ENCODE measurements around the gene PLA2G3. TPM values are rescaled to one million over a fixed set of nuclear protein-coding genes. Genes with fewer than 3 reads are reported as not detected.

The PLA2G3 gene
- total RNA-seq, 1 donor from 2014 or later = 1.3 TPM

DNA sequence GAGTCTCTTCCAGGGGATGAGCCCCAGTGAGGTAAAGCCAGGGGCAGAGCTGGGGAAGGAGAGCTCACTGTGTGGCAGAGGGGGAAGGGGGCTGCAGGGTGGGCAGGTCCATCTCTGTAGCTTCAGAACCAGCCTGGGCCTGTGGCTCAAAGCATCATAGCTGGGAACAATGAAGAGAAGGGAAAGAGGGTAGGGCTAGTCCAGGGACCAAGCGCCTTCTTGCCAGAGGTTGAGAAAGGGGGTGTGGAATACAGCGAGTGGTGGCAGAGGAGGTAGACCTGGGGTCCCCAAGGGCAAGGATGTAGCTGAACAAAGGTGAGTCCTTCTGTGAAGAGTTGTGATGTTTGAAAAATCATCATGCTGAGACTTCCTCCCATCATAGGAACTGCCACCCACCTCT lies 1.2 kb upstream of the PLA2G3 start:
- H3K27me3 Mint-ChIP-seq (ENCODE audit: unreplicated experiment) = peaks cover 5% of the 10 kb centered on the region
- H3K27ac Mint-ChIP-seq (ENCODE audit: unreplicated experiment) = no peak overlapping the region
- no peak overlapping the region for H3K4me3 Mint-ChIP-seq (ENCODE audit: unreplicated experiment)
- DNase-seq = no peak
- peaks cover 2% of the 10 kb centered on the region for H3K4me1 Mint-ChIP-seq (ENCODE audit: low read depth, unreplicated experiment)
- H3K9me3 Mint-ChIP-seq (ENCODE audit: unreplicated experiment) = peaks cover 4% of the 10 kb centered on the region
- no peaks in the 10 kb centered on the region for H3K36me3 Mint-ChIP-seq (ENCODE audit: unreplicated experiment)
- TF ChIP-seq, protein P1, sequence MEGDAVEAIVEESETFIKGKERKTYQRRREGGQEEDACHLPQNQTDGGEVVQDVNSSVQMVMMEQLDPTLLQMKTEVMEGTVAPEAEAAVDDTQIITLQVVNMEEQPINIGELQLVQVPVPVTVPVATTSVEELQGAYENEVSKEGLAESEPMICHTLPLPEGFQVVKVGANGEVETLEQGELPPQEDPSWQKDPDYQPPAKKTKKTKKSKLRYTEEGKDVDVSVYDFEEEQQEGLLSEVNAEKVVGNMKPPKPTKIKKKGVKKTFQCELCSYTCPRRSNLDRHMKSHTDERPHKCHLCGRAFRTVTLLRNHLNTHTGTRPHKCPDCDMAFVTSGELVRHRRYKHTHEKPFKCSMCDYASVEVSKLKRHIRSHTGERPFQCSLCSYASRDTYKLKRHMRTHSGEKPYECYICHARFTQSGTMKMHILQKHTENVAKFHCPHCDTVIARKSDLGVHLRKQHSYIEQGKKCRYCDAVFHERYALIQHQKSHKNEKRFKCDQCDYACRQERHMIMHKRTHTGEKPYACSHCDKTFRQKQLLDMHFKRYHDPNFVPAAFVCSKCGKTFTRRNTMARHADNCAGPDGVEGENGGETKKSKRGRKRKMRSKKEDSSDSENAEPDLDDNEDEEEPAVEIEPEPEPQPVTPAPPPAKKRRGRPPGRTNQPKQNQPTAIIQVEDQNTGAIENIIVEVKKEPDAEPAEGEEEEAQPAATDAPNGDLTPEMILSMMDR (IDR thresholded peaks at IDR 0.05; ENCODE audit: partially characterized antibody, unreplicated experiment) = no peak

DNA sequence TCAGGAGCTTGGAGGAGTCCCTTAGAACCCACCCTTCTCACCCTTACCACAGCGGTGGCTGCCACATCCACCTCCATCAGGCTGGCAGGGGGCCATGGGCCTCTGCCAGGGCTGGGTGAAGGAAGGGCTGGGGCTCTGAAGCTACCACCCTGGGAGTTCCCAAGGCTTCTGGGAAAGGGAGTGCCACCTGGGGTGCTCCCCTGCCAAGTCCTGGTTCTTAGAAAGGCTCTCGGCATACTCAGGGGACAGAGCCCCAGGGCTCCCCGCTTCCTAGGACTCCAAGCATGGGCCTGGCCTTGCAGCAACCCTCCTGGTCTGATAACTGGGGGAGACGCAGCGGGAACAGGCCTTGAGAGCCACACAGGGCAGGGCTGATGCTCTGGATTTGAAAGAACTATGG lies 438 bp upstream of the PLA2G3 start:
- no peaks in the 10 kb centered on the region for H3K36me3 Mint-ChIP-seq (ENCODE audit: unreplicated experiment)
- H3K9me3 Mint-ChIP-seq (ENCODE audit: unreplicated experiment) = peaks cover 2% of the 10 kb centered on the region
- TF ChIP-seq, protein P1 (IDR thresholded peaks at IDR 0.05; ENCODE audit: partially characterized antibody, unreplicated experiment) = no peak
- H3K27me3 Mint-ChIP-seq (ENCODE audit: unreplicated experiment) = peaks cover 5% of the 10 kb centered on the region
- peaks cover 2% of the 10 kb centered on the region for H3K4me1 Mint-ChIP-seq (ENCODE audit: low read depth, unreplicated experiment)
- no peak for DNase-seq
- no peak overlapping the region for H3K4me3 Mint-ChIP-seq (ENCODE audit: unreplicated experiment)
- no peak overlapping the region for H3K27ac Mint-ChIP-seq (ENCODE audit: unreplicated experiment)

DNA sequence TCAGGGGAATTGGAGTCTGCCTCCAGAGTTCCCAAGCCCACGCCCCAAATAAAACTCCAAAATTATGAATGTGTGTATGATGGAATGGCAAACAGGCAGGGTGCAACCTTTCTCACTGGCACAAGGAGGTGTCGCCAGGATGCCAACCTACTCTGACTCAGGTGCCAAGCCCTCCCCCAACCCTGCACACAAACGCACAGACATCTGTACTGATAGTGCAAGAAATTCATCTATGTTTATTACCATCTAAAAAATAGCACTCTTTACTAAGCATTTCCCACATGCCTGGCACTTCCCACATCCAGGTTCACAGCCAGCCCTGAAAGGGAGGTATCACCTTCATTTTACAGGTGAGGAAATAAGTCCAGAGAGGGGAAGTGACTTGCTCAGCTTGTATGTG lies 1.2 kb downstream of the PLA2G3 start:
- H3K9me3 Mint-ChIP-seq (ENCODE audit: unreplicated experiment) = no peaks in the 10 kb centered on the region
- TF ChIP-seq, protein P1 (IDR thresholded peaks at IDR 0.05; ENCODE audit: partially characterized antibody, unreplicated experiment) = no peak
- H3K4me1 Mint-ChIP-seq (ENCODE audit: low read depth, unreplicated experiment) = peaks cover 2% of the 10 kb centered on the region
- DNase-seq = no peak
- H3K4me3 Mint-ChIP-seq (ENCODE audit: unreplicated experiment) = no peak overlapping the region
- peaks cover 5% of the 10 kb centered on the region for H3K36me3 Mint-ChIP-seq (ENCODE audit: unreplicated experiment)
- no peak overlapping the region for H3K27ac Mint-ChIP-seq (ENCODE audit: unreplicated experiment)
- peaks cover 4% of the 10 kb centered on the region for H3K27me3 Mint-ChIP-seq (ENCODE audit: unreplicated experiment)

DNA sequence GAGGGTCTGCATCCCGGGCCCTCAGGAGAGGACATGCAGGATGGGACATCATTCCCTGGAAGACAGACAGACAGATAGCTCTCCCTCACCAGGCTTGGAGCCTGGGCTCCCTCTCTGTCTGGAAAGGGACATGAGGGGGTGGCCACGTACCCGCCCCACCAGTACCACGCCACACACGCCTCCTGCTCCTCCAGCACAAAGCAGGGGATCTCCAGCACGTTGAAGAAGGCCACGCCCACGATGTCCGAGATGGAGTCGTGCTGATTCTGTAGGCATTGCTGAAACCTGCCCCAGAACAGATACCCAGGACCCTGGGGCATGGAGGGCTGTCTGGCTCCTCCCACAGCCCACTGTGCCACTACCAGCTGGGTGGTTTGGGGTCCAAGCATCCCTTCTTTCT lies 2.2 kb downstream of the PLA2G3 start:
- TF ChIP-seq, protein P1 (IDR thresholded peaks at IDR 0.05; ENCODE audit: partially characterized antibody, unreplicated experiment) = no peak
- DNase-seq = no peak
- Mint-ChIP-seq H3K27me3 (ENCODE audit: unreplicated experiment) (peaks cover 4% of the 10 kb centered on the region), H3K4me1 (ENCODE audit: low read depth, unreplicated experiment) (peaks cover 2% of the 10 kb centered on the region), H3K4me3 (ENCODE audit: unreplicated experiment) (no peak overlapping the region), H3K9me3 (ENCODE audit: unreplicated experiment) (no peaks in the 10 kb centered on the region), H3K36me3 (ENCODE audit: unreplicated experiment) (peaks cover 5% of the 10 kb centered on the region), H3K27ac (ENCODE audit: unreplicated experiment) (no peak overlapping the region)

DNA sequence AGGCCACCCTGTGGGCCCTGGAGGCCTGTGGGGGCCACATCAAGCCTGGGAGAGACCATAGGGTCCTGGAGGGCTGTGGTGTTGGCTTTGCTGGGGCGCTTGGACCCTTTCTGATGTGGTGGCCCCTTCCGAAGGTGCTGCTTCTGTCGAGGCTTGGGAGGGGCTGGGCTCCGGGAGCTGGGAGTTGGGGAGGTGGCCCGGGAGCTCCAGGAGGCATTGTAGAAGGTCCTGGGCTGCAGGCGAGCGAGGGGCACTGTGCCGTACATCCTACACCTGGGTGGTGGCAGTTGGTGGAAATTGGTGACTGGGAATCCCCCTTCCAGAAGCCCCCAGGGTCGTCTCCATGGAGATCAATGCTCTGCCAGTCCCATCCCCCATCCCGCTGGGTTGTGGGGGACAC lies 2.6 kb downstream of the PLA2G3 start:
- no peak for DNase-seq
- H3K4me3 Mint-ChIP-seq (ENCODE audit: unreplicated experiment) = no peak overlapping the region

More for the DNA sequence above, 2.6 kb downstream of the PLA2G3 start:
- H3K36me3 Mint-ChIP-seq (ENCODE audit: unreplicated experiment) = peaks cover 5% of the 10 kb centered on the region
- TF ChIP-seq, protein P1 (IDR thresholded peaks at IDR 0.05; ENCODE audit: partially characterized antibody, unreplicated experiment) = no peak
- H3K4me1 Mint-ChIP-seq (ENCODE audit: low read depth, unreplicated experiment) = peaks cover 2% of the 10 kb centered on the region
- H3K27ac Mint-ChIP-seq (ENCODE audit: unreplicated experiment) = no peak overlapping the region
- H3K9me3 Mint-ChIP-seq (ENCODE audit: unreplicated experiment) = no peaks in the 10 kb centered on the region
- peaks cover 4% of the 10 kb centered on the region for H3K27me3 Mint-ChIP-seq (ENCODE audit: unreplicated experiment)
